ENCODE measurements around the gene NOX4.

Gene NOX4

GRCh38 chr11:89490981-89491690, at the start of gene NOX4:
NOX4 (minus strand) TSS chr11:89491375; CDS start chr11:89491246, 129 bp downstream.
- DNase-seq = no peak

GRCh38 chr11:89540826-89541225, 49.7 kb upstream of the NOX4 start:
- no peak for DNase-seq

DNA sequence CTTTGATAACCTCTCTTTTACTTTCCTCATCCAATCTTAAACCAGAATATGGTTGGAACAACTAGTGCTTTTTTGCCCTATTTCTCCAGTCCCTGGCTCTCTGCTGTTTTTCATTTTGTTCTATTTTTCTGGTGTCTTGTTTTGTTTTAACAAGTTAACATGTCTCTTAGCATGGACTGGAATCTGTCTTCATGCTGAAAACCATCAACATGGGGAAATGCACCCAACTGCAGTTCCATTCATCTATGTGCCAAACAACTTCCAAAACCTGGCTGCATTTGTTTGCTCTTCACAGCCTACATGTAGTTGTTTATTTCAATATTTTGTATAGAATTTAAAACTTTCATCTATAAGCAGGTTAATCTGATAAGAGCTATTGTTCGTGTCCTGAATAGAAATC, 46.8 kb upstream of the NOX4 start:
- DNase-seq = no peak

GRCh38 chr11:89536926-89537325, 45.8 kb upstream of the NOX4 start:
- DNase-seq = no peak

- DNase-seq = no peak
Measured at GRCh38 chr11:89535221-89535620, 44.0 kb upstream of the NOX4 start.

GRCh38 chr11:89529626-89530380, 38.6 kb upstream of the NOX4 start:
- no peak for DNase-seq

- no peak for DNase-seq
Measured at GRCh38 chr11:89521792-89522191, 30.6 kb upstream of the NOX4 start.

GRCh38 chr11:89521294-89521693, 30.1 kb upstream of the NOX4 start:
- DNase-seq = no peak

DNA sequence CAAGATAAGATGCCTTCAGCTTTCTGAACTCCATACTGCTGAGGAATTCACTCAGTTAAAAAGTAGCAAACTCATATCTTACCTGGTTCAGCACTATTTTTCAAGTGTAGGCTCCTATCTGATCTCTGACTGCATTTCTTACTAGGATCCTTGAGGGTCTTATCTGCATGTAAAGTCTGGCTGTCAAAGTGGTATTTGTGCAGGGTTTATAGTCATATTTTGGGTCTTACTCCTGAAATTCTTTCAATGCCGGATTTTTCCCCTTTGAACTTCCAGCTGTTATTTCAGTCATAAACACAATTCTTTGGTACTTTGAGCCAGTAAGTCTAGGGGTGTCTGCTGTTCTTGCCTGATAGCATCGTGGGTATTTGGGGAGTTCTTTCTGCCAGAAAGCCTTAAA, 25.3 kb upstream of the NOX4 start:
- DNase-seq = no peak

DNA sequence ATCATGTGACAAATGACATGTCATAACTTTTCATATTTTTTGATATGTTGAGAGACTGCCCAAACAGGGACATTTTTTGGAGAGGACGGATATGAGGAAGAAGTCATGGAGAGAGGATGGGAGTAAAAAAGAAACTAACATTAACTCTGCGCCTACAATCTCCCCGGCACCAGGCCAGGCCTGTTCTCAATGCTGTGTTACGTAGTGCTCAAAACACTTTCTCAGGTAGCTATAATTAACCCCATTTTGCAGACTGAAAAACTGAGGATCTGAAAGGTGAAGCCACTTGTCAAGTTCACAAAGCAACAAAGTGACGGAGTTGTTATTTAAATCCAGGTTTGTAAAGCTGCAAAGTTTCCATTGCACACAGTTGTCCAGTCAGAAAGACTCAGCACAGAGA, 17.4 kb upstream of the NOX4 start:
- DNase-seq = no peak

DNA sequence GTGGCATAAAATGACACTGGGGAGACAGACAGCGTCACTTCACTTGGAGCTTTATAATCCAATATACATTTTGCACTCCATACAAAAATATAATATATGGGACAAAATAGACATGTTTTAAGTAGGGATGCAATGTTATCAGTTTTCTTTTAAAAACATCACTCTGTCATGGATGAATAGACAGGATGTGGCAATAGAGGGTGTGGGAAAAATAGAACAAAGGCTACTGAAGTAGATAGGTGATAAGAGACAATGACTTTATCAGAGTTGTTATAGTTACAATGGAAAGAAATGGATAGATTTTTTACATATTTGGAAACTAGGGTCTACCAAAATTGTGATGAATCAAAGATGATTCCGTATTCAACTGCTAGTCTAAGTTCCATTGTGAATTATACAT, 13.1 kb upstream of the NOX4 start:
- no peak for DNase-seq

DNA sequence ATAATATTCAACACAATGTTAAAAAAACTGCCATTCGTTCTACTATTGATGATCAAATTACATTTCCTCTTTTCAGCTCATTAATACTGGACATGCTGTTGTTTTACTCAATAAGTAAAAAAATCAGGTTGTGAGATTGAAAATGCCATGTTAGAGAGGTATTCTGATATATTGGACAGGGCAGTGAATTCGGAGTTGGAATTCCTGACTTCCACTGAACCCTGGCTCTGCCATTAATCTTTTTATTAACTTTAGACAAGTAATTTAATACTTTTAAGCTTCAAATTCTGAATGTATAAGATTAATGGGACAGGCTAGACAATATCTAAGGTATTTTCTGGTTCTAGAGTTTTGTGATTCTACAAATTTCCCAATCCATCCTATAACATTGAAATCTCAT, 12.2 kb upstream of the NOX4 start:
- no peak for DNase-seq

DNA sequence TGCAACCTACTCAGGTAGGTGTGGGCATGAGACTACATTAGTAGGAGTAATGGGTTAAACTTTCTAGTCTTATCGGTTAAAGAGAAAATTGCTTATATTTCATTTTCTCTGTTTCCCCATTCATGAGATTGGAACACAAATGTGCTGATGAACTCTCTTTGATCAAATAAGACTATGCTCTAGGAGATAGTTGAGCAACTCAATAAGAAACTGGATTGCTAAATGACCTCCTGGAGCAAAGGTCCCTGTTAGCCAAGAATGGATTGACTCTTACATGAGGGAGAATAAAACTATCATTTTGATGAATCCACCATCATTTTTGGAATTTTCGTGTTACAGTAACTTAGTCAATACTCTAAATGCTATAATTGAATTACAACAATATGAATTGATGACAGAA, 11.1 kb upstream of the NOX4 start:
- no peak for DNase-seq

DNA sequence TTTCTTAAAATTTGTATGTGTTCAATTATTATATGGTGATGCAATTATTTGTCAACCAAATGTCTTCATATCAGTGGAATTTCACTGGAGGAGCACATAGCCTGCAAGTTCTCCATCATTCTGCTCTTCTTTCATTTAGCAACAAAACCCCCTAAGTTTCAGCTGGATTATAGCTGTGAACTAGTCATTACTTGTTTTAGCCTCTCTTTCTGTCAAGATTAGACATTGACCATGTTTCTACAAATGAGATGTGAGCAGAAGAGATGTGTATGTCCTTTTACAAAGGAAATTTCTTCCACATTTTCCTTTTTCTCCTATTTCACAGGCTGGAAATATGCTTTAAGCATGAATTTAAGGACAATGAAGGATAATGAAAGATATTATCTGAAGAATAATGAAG, 9.2 kb upstream of the NOX4 start:
- no peak for DNase-seq

GRCh38 chr11:89498845-89499448, 7.8 kb upstream of the NOX4 start:
- DNase-seq = no peak

- DNase-seq = no peak
Measured at GRCh38 chr11:89495951-89496350, 4.8 kb upstream of the NOX4 start.

GRCh38 chr11:89493431-89493830, 2.3 kb upstream of the NOX4 start:
- DNase-seq = no peak

- no peak for DNase-seq
Measured at GRCh38 chr11:89490602-89490980, 584 bp downstream of the NOX4 start.

DNA sequence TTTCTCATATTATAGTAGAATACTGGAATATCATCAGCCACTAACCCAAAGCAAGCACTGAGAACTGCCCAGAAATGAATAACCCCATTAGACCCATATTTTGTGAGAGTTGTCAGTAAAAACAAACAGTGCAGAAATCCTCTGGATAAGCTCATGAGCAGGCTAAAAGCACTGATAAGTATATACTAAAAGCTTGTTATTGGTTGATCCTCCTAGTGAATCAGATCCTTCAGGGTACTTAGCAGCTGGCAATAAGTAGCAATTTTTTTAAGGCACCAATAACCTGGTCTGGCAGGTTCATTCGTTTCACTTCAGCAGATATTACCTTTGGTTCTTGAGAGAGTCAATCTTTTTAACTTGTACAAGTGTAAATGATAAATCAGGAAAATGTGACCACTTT, 1.2 kb downstream of the NOX4 start:
- no peak for DNase-seq

DNA sequence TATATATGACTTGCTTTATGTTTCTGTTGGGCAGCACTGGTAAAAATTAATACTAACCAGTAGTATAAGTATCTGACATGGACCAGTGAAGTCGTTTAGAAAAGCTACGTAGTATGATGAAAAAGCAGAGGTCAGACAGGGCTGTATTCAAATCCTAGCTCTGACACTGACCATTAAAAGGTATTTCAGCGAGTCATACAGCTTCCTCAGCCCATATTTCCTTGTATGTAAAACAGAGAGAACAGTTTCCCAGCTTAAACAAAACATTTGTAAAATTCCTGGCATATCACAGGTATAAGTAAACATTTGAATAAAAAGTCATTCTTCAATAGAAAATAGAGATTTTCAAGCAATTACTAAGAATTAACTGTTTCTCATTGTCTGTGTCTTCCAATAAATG, 4.2 kb downstream of the NOX4 start:
- DNase-seq = no peak

GRCh38 chr11:89484896-89485295, 6.3 kb downstream of the NOX4 start:
- no peak for DNase-seq

DNA sequence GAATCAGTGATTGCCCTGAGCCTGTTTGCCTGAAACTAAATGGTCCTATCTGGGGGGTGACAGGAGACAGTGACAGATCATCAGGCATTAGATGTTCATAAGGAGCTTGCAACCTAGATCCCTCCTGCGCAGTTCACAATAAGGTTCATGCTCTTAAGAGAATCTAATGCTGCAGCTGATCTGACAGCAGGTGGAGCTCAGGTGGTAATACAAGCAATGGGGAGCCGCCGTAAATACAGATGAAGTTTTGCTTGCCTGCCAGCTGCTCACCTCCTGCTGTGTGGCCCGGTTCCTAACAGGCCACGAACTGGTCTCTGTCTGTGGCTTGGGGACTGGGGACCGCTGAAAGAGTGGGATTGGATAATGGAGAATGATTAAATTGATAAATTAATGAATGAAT, 14.0 kb downstream of the NOX4 start:
- DNase-seq = no peak

- no peak for DNase-seq
Measured at GRCh38 chr11:89463266-89463780, 27.9 kb downstream of the NOX4 start.

- no peak for DNase-seq
Measured at GRCh38 chr11:89458716-89459115, 32.5 kb downstream of the NOX4 start.

Data from GOT3 (cell line).